ENCODE results near the gene ANKUB1.
A peak's percentile ranks its signal among the peaks of the same experiment; 100 is the strongest.

The ANKUB1 gene

DNA sequence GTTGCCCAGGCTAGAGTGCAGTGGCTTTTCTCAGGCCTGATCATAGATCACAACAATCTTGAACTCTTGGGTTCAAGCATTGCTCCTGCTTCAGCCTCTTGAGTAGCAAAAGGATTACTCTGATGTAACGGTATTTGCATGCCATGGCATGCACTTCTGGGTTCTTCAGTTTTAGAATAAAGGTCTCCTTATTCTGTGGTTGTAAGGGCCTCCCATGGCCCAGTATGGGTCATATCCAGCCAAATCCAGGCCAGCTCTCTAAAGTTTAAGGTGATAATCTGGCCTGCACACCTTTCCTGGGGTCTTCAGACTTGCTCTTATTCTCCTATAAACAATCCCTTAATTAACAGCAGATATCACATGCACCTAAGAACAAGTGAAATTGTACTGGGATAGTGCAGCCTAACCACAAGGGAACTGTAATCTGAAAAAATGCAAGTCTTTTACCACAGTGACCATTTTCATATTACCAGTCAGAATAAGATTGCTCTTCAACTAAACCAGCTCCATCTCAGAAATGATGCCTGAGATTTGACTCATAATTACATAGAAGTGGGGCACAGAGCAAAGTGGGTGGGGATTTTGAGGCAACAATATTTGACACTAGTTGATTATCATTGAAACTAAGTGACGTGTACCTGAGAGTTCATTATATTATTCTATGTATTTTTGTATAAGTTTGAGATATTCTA lies 65.5 kb downstream of the ANKUB1 start:
- TF ChIP-seq, protein P1, sequence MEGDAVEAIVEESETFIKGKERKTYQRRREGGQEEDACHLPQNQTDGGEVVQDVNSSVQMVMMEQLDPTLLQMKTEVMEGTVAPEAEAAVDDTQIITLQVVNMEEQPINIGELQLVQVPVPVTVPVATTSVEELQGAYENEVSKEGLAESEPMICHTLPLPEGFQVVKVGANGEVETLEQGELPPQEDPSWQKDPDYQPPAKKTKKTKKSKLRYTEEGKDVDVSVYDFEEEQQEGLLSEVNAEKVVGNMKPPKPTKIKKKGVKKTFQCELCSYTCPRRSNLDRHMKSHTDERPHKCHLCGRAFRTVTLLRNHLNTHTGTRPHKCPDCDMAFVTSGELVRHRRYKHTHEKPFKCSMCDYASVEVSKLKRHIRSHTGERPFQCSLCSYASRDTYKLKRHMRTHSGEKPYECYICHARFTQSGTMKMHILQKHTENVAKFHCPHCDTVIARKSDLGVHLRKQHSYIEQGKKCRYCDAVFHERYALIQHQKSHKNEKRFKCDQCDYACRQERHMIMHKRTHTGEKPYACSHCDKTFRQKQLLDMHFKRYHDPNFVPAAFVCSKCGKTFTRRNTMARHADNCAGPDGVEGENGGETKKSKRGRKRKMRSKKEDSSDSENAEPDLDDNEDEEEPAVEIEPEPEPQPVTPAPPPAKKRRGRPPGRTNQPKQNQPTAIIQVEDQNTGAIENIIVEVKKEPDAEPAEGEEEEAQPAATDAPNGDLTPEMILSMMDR (IDR thresholded peaks at IDR 0.05; ENCODE audit: extremely low read depth, insufficient read depth, missing control alignments) = no peak
- DNase-seq (ENCODE audit: low spot score) = peak; percentile 52
- in situ Hi-C loops (cut with MboI; ENCODE audit: low pct_unique_long_range_greater_than_20kb, low sequenced_read_pairs, unreplicated experiment) = loop anchor here (10.0 kb wide), 1 partner anchor 162 kb away; no protein-coding TSS in a partner anchor

DNA sequence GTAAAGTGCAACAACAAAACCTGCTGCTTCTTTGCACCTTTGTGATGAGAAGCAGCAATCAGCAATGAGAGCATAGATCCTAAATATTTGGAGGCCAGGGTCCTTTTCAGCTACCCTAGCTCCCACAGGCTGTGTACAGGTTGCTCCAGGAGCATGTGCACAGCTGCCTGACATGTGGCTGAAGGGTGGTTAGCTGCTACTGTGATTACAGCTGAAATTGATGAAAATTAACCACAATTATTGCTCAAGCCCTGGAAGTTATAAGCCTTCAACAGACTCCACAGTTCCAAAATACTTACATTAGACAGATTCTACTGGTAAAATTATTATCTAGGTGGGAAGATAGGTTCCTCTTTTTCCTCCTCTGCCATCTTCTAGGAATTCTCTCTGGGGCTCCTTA lies 68.6 kb downstream of the ANKUB1 start:
- TF ChIP-seq, protein P1 (IDR thresholded peaks at IDR 0.05; ENCODE audit: extremely low read depth, insufficient read depth, missing control alignments) = no peak
- no peak for DNase-seq (ENCODE audit: low spot score)
- in situ Hi-C loops (cut with MboI; ENCODE audit: low pct_unique_long_range_greater_than_20kb, low sequenced_read_pairs, unreplicated experiment) = loop anchor here (10.0 kb wide), 1 partner anchor 159 kb away; no protein-coding TSS in a partner anchor

DNA sequence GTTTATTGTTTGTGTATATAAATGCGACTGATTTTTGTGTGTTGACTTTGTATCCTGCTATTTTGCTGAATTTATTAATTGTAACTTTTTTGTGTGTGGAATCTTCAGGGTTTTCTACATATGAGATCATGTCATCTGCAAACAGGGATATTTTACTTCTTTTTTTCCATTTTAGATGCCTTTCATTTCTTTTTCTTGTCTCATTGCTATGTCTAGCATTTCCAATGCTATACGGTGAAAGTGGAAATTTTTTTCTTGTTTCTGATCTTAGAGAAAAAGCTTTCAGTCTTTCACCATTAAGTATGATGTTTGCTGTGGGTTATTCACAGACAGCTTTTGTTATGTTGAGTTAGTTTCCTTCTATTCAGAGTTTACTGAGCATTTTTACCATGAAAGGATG lies 71.4 kb downstream of the ANKUB1 start:
- in situ Hi-C loops (cut with MboI; ENCODE audit: low pct_unique_long_range_greater_than_20kb, low sequenced_read_pairs, unreplicated experiment) = loop anchor here (10.0 kb wide), 1 partner anchor 156 kb away; no protein-coding TSS in a partner anchor
- TF ChIP-seq, protein P1 (IDR thresholded peaks at IDR 0.05; ENCODE audit: extremely low read depth, insufficient read depth, missing control alignments) = no peak
- no peak for DNase-seq (ENCODE audit: low spot score)

DNA sequence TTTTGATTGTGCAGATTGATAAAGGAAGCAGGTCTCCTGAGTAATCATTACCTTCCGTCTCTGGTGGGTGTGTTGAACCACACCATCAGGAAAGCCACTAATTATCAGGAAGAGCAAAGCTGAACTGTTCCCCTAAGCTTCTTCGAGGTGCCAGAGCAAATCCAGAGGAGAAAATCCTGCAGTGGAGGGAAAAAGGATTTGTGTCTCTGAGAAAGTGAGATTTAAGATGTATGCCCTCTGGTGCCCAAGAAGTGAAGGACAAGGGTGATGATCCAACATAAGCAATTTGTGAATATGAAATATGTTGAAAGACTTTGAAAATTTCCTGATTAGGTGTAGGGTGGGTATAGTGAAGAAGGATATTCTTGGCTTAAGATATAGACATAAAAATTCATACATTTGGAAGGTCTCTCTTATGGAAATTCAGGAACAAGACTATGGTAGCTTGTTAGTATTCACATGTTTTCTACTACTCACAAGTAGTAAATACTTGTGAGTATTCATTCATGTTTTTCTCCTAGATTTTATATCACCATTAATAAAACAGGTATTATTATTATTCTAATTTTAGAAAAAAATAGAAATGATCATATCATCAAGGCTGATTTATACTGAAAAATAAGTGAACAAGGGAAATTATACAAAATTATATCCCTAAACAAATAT lies 74.8 kb downstream of the ANKUB1 start:
- TF ChIP-seq, protein P1 (IDR thresholded peaks at IDR 0.05; ENCODE audit: extremely low read depth, insufficient read depth, missing control alignments) = peak; percentile 60
- in situ Hi-C loops (cut with MboI; ENCODE audit: low pct_unique_long_range_greater_than_20kb, low sequenced_read_pairs, unreplicated experiment) = no loop called here
- DNase-seq (ENCODE audit: low spot score) = peak; percentile 49

DNA sequence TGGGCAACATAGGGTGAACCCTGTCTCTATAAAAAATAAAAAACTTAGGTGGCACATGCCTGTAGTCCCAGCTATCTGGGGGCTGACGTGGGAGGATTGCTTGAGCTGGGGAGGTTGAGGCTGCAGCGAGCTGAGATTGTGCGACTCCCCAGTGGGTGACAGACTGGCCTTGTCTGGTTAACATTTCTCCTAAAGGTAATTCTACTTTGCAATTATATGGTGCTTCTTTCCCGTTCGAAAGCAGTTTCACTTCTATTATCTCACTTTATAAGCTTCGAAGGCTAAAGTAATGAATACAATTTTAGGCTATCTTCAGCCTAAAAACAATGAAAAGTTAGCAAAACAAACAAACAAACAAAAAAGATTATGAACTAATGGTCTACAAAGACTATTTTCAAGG lies 75.4 kb downstream of the ANKUB1 start:
- TF ChIP-seq, protein P1 (IDR thresholded peaks at IDR 0.05; ENCODE audit: extremely low read depth, insufficient read depth, missing control alignments) = no peak
- no peak for DNase-seq (ENCODE audit: low spot score)
- in situ Hi-C loops (cut with MboI; ENCODE audit: low pct_unique_long_range_greater_than_20kb, low sequenced_read_pairs, unreplicated experiment) = no loop called here

DNA sequence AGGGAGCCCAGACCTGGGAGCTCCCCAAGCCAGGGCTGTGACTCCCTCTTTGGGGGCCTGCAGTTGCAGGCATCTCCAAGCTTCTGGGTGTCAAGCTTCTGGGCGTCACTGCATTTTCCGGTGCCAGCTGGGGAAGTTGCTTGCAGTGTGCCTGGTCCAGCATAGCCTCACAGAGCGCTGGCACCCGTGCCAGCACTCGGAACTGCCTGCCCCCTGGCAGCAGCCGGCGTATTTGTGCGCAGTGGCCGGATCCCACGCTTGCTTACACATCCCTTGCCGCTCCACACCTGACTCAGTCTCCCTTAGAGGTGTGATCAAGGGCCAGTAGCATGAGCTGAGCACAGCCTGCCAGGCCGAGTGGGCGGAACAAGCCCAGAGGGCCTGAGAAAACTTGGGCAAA lies 77.1 kb downstream of the ANKUB1 start:
- in situ Hi-C loops (cut with MboI; ENCODE audit: low pct_unique_long_range_greater_than_20kb, low sequenced_read_pairs, unreplicated experiment) = no loop called here

More for the DNA sequence above, 77.1 kb downstream of the ANKUB1 start:
- no peak for DNase-seq (ENCODE audit: low spot score)
- TF ChIP-seq, protein P1 (IDR thresholded peaks at IDR 0.05; ENCODE audit: extremely low read depth, insufficient read depth, missing control alignments) = no peak
